GM21447 (cell line): ENCODE results near the gene CSF2.

Experiments used
- ATAC-seq: cut with Tn5 transposase; IDR thresholded peaks from one replicate; pipeline ENCODE4 v1.9.1; 2021; ENCODE audit not compliant: unreplicated experiment

Gene CSF2

DNA sequence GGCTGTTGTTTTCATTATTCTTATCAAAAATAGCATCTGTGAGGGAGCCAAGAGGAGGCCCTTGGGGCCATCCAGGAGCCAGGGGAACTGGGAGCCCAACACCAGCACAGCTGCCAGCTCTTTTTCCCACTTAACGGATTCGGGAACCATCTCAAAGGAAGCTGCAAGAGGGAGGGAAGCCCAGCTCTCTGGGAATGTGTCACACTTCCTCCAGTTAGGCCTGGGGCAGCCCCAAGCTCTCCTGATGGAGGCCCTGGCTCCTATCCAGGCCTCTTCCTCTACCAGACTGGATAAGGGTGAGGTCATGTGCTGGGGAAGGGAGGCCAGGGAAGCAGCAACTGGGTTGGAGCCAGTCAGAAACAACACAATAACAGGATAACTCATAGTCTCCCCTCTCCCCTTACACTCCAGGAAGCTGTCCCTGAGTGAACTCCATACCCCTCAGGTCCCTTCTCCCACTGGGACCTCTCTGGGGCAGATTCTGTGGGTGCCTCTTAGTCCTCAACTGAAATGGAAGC, 12.7 kb downstream of the CSF2 start:
- no peak for ATAC-seq

DNA sequence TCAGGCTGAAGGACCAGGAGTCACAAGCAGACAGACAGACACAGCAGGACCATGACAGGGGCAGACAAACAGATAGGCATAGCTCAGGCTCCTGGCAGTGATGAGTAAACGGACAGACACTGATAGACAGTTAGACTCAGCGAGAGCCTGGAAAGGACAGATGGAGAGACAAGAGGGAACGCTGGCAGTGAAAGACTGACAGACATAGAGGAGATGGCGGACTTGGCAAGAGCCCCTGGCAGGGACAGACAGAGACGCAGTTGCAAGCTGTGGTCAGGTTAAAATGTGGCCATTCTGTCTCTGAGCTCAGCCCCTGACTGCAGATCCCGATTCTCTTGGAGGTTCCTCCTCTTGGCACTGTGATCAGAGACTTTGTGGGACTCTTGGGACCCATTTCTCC, 13.6 kb downstream of the CSF2 start:
- no peak for ATAC-seq

DNA sequence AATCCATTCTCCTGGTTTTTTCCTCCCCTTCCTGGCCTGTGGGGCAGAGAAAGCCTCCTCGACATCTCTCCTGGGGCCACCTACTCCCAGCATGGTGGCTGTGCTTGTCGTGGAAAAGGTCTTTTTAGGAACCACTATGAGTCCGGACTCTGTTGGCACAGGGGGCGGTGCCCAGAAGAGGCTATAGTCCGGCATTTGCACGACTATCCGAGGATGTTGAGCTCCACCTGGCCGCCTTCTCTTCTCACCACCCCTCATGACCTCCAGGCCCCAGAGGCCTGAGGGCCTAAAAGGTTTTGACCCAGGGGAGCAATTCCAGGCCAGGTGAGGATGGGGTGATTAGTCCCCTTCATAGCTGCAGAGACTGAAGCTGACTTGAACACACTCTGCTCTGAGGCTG, 14.1 kb downstream of the CSF2 start:
- no peak for ATAC-seq

DNA sequence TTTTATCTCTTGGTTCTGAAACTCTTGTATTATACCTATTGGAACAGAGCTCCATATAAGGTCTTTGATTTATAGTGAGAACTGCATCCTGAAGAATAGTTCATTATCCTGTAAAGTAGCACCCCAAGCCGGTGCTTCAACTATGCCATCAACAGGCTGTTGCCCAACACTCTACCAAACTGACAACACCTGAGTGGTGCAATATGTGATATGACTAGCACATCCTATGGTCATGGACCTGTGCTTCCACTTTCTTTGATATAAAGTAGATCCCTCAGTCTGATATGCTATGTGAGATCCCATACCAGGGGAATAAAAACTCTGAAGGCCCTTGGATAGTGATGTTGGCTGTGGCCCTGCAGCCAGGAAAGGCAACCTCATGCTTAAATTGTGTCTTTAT, 15.8 kb downstream of the CSF2 start:
- no peak for ATAC-seq

DNA sequence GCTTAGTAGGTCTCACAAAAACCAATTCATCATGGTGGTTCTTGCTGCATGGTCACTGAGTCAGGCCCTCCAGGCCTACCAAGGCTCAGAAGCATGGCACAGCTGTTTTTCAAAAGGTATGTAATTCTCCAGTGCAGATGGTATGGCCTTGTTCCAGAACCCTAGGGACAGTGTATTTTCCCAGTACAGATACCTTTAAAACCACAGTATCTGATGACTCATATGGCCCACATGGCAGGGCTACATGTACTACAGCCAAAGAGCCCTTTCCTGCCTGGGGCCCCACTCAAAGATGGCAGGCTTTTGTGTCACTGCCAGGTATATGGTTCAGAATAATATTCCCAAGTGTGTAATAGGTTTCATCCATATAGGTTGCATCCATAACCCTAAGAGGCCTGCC, 16.5 kb downstream of the CSF2 start:
- no peak for ATAC-seq

DNA sequence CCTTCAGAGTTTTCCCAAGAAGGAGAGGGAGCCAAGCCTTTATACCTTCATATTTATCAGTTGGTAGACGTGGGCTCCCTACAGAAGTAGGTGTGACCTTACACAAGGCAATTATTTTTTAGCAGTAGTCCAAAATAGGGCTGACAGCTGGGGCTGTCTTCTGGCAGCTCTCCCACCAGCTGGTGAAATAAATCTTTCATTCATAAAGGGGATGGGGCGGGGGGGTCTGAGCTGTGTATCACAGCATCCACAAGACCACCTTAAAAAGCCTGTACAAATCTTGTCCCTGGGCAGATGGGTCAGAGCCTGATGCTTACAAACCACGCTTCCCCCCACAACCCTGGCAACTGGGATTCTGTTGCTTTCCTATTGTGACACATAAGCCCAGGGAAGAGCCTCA, 19.7 kb downstream of the CSF2 start:
- ATAC-seq: no peak

DNA sequence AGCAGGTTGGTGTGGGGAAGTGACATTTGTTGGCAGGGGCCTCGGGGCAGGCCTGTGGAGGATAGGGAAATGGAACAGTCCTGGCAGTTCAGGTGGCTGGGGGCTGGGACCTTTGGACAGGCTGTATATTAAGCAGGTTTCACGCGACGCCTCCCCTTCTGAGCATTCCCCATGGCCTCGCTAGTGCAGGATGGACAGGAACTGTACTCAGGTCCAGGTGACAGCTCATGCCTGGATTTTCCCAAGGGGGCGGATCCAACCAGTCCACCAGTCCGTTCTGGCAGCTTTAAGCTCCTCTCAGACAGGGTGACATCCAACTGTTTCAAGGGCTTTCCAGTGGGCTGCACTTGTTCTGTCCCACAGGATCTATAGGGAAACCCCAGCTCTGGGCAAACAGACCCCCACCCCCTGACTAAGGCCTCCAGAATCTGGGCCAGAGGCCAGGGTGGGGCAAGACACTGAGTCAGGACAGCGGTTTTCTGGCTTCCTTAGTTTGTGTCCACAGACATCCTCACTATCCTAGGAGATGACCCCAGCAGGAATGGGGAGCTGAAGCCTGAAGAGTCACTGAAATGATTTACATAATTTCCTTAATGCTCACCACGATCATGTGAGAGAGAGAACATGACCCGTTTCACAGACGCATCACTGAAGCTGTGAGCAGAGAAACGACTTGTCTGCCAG, 20.9 kb downstream of the CSF2 start:
- ATAC-seq: no peak

DNA sequence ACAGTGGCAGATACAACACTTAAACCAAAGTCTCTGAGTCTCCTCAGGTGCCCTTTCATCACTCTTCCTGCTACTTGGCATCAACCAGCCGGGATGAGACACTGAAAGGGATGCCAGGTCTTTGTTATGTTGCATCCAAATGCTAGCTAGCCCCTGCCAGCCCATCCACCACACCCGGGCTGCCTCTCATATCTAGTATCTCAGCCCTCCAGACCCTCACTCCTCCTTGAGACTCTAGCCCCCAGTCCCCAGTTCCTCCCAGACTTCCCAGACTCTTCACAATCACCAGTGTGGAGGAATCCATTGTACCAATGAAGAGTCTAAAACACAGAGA, 21.5 kb downstream of the CSF2 start:
- no peak for ATAC-seq

DNA sequence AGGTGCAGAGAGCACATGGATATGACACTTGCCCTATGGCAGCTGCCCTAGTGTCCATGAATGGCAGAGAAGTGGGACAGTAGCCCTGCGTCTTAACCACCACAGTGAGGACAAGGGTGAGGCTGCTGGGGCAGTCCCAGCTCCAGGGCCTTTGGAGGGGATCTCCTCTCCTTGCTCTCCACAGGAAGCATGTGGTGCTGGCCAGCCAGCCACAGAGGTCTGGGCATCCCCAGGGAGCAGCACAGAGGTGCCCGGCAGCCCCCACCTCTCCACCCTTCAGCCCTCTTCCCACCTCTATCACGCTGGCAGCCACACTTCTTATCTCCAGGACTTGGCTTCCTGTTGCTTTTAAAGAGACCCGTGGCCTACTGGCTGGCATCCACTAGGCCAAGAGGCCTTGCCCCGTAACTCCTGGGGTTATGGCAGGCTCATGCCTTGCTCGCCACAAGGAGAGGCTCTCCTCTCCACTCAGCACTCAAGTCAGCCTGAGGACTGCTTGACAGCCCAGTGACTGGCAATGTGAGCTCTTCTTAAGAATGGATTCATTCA, 21.9 kb downstream of the CSF2 start:
- no peak for ATAC-seq

DNA sequence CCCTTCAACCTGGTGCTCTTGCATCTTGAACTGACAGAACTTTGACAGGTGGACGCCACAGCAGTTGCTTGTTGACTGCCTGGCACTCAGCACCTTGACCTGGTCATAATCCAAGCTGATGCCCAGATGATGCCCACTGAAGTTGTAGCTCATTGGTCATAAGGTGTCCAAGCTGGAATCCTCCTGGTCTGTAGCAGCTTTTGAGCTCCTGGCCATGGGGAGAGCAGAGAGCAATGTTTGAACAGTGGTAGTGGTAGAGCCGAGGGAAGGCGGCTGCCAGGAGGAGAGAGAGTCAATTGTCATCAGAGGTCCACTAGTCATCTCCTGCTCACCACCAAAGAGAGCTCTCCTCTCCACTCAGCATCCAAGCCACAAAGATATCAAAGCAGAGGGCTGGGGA, 23.3 kb downstream of the CSF2 start:
- no peak for ATAC-seq

DNA sequence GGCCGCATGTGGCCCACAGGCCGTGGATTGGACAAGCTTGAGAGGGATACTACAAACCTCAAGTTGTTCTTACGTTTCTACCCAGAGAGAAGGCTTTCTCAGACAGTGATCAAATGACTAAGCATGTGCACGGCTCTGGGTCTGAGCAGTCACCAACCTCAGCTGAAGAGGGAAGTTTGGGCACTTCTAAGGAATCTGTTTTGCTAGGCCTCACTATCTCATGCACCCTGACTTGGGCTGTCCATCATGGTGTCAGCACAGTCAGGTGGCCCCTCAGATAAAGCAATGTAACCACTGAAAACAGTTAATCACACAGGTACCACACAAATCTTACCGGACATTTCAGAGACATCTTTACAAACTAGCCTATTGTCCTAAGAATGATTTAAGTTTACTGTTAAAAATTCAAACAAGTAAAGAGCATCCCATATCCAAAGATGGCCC, 24.6 kb downstream of the CSF2 start:
- ATAC-seq: no peak

DNA sequence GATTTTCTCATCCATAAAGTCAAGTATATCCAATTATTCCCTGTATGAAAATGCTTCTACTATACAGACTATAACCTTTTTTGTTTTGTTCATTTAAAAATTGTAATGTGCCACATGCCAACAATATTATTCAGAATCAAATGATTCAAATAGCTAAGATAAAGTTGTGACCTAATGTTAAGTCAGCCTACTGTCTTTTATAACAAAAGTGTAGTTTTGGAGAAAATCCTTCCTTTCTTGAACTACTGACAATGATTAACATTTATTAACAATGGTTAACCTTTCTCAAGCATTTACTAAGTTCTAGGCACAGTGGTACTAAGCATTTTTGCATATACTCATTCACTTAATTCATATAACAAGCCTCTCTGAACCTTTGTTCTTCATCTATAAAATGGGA, 25.0 kb downstream of the CSF2 start:
- ATAC-seq: no peak

DNA sequence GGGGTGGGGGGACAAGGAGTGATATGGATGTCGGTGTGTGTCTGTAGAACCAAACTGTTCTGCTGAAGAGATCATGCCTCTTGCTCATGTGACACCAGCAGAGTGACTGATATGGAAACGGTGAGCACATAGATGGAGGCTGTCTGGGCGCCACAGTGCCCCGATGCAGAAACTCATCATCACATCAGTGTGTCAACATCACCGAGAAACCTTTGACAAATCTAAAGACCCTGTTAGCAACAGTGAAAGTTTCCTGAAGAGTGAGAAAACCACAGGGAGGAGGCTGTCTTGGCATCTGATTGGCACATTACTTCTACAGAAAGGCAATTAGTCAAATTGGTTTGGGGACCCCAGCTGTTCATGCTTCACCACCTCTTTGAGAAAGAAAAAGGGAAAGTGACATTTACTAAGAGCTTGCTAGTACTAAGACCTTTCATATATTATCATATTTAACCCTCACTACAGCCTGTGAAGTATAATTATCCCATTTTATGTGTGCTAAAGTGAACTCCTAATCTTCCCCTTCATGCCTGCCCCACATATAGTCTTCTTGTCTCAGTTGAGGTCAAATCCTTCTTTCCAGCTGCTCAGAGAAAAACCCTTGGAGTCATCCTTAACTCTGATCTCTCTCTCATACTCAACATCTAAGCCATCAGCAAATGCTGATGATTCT, 25.6 kb downstream of the CSF2 start:
- peak; percentile 37 for ATAC-seq

DNA sequence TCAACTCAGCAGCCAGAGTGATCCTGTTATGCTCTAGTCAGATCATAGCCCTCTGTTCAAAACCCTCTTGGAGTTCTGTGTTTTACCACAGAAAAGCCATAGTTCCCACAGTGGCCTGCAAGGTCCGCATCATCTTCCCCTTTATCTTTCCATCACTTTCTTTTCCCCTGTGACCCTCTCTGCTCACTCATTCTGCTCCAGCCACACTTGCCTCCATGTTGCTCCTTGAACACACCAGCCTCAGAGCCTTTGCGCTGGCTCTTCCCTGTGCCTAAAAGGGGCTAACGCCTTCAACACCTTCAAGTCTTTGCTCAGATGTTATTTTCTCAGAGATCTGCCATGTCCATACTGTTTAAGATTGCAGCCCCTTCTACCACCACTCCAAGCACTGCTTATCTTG, 26.3 kb downstream of the CSF2 start:
- ATAC-seq: no peak

DNA sequence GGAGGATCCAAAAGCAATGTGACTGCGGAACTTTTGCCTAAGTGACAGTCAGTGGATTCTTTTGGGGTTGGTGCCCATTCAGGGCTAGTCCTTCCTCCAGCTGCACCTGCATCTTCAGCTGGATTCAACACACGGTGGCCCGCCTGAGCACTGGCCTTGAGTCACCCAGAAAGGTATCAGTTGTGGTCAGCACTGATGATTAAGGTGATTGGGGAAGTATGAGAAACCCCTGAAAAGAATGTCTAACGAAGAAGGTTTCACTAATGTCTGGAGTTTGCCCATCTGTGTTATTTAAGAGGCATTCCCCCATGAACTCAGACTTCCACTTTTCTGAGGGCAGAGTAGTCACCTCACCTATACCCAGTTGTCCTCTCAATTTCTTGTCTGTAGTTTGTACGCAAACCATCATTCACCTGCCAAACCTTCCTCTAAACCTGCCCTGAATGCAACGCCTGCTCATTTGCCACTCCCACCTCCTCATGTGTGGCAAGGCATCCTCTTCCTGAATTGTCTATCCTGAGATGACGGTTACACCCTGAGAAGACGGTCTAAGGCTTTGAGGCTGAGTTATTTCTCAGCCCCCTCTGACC, 27.2 kb downstream of the CSF2 start:
- peak; percentile 39 for ATAC-seq

DNA sequence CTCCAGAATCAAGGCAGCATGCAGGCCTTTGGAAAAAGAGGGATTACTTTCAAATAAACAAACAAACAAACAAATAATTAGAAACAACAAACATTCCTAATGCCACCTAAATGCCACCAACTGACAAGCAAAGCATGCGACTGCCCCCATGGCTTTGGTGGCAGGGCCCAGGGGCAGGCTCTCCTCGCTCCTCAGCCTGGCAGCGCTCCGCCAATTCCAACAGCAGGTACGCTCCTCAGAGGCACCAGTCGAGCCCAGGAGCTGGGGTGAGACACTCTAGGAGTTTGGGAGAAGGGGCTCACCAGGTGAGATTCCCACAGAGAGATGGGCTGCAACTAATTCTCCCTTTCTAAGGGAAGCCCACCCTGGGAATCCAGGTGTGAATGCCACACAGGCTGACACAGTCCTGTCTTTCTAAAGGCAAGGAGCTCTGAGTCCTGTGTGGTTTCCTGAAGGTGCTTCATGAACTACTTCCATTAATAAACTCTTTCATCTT, 27.8 kb downstream of the CSF2 start:
- no peak for ATAC-seq

DNA sequence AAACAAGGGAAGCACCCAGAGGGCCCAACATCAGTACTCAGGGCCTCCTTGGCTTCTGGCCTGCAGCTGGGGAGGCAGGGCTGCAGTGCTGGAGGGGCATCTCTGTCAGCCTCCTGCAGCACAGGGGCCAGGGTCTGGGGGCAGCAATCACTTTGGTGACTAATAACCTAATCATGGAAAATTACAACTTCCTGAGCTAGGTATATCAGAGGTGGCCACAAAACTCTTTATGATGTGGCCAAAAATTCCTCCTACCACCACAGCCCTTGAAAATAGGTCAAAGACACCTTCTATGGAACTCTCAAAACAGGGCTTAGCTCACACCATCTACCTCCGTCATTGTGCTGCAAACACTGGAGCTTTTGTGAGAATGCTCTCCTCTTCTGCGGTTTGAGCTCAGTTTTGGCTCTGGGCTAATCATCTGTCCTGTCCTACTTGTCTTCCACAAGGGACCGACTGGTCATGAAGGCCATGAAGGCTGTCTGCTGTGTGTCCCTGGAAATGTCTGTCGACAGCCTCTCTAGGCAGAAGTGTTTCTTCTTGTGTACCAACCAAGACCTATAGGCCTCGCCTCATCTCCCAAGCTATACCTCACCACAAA, 28.6 kb downstream of the CSF2 start:
- ATAC-seq: no peak

DNA sequence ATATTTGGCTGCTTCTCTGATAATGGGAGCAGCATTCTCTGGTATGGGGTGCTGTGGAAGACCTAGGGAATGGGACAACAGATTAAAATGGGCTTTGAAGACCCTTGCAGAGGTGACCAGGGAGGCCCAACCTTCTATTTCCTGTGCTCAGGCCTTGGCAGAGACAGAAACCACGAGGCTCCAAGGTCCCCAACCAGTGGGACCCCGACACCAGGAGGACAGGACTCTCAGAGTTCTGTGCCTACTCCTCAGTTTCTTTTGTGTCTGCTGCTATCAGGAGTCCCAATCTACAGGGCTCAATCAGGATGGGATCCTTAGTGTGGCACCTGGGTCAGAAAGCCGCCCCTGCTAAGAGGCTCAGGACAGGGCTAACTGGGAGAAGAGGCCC, 29.3 kb downstream of the CSF2 start:
- ATAC-seq: no peak

DNA sequence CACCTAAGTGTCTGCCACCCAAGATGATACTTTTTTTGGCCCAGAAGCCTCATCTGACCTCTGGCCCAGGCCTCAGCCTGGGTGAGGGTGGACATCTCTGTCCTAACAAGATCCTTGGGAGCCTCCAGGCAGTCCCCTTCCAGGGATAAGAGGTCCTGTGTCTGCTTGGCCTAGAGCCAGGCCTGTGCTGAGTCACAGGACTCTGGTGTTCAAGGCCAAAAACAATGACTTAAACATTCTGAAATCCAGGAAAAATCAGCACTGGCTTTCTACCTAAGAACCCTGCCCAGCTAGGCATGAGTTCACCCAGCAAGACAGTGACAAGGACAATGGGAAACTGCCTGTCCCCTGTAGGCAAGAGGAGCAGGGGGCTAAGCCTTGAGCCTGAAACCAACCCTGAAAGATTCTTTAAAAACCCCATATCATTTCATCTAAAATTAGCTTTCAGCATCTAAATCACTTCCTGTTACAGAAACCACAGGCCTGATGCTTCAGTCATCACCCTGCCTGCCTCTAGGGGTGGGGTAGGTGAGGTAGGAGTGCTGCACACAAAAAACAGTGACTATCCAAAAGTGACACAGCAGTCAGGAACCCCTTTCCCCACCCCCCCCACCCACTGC, 29.9 kb downstream of the CSF2 start:
- peak; percentile 64 for ATAC-seq

DNA sequence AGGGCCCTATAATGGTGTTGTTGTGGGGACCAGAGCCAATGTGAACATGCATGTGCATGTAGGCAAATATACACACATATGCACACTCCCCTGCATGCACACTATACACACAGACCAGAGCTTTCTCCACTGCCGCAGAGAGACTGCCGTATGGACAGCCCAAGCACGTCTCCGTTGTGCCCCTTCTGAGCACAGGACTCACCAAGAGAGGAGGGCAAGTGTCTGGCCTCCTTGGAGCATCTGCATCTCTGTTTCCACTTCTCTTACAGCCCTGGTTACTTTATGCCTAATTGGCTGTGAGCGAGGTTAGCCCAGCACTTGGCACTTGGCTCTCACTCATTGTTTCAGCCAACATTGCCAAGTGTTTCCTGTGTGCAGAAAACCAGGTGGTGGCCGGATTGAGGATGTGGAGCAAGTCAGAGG, 30.4 kb downstream of the CSF2 start:
- ATAC-seq: peak; percentile 19

DNA sequence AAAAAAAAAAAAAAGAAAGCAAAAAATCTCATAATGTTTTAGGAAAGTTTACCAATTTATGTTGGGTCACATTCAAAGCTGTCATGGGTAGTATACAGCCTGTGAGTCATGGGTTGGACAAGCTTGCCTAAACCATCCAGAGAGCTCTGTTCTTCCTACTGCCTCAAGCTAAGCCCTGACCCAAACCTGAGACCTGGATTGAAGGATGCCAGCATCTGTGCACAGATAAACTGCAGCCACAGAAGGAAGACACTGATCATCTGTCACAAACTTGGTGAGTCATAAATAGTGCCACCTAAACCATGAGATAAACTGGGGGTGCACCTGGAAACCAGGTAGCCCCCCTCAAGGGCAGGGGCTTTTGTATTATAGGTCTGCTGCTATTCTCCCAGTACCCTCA, 31.0 kb downstream of the CSF2 start:
- no peak for ATAC-seq
